GM23338 (cell line): ENCODE measurements around the gene CCDC149.

Experiments
- CREB1 ChIP-seq: fragments of 250-450 bp; sonication (Bioruptor Pico); IDR thresholded peaks from 2 replicates; pipeline ENCODE4 v1.5.0; 2020; ENCODE audit warnings: low read depth, mild to moderate bottlenecking, moderate library complexity
- EZH2 ChIP-seq: fragments of 200-600 bp; sonication (generic); IDR thresholded peaks from one replicate; pipeline ENCODE4 v1.8.0; 2017; ENCODE audit warnings: antibody characterized with exemption, mild to moderate bottlenecking, low read depth; ENCODE audit not compliant: unreplicated experiment
- EZH2phosphoT487 ChIP-seq: fragments of 200-600 bp; sonication (generic); IDR thresholded peaks from one replicate; pipeline ENCODE4 v1.8.1; 2018; ENCODE audit warnings: antibody characterized with exemption; ENCODE audit not compliant: unreplicated experiment
- JUNB ChIP-seq: IDR thresholded peaks from one replicate; pipeline ENCODE4 v1.6.1; 2016; ENCODE audit warnings: antibody characterized with exemption; ENCODE audit not compliant: unreplicated experiment
- NANOG ChIP-seq: IDR thresholded peaks from 2 replicates; pipeline ENCODE4 v1.6.1; 2016; ENCODE audit warnings: antibody characterized with exemption, borderline replicate concordance
- POLR2AphosphoS5 ChIP-seq: IDR thresholded peaks from 2 replicates; pipeline ENCODE4 v1.6.1; 2016; ENCODE audit warnings: antibody characterized with exemption, low read depth
- STAT1 ChIP-seq: IDR thresholded peaks from one replicate; pipeline ENCODE4 v1.6.1; 2016; ENCODE audit warnings: antibody characterized with exemption; ENCODE audit not compliant: unreplicated experiment
- ZNF114 ChIP-seq: fragments of 250-450 bp; sonication (Bioruptor Pico); IDR thresholded peaks from 2 replicates; pipeline ENCODE4 v1.5.0; 2020; ENCODE audit warnings: mild to moderate bottlenecking, moderate library complexity
- ZNF331 ChIP-seq: fragments of 250-450 bp; sonication (Bioruptor Pico); IDR thresholded peaks from 2 replicates; pipeline ENCODE4 v1.5.0; 2020; ENCODE audit warnings: low read depth, mild to moderate bottlenecking, moderate library complexity
- TF ChIP-seq, protein P1 (sequence below): IDR thresholded peaks from one replicate; pipeline ENCODE4 v1.6.1; 2018; ENCODE audit warnings: antibody characterized with exemption; ENCODE audit not compliant: unreplicated experiment
- TF ChIP-seq, protein P2 (sequence below), 2 experiments: fragments of 200-600 bp in 1 of 2; sonication (generic) in 1 of 2; conservative IDR thresholded peaks; 2 replicates each; pipeline versions ENCODE4 v1.5.1 to v1.6.1; 2016 to 2017; ENCODE audit warnings: antibody characterized with exemption in 2 of 2, low read depth in 2 of 2, mild to moderate bottlenecking in 2 of 2, moderate library complexity in 1 of 2
- TF ChIP-seq, protein P3 (sequence below): IDR thresholded peaks from 2 replicates; pipeline ENCODE4 v1.6.1; 2016; ENCODE audit warnings: antibody characterized with exemption
- TF ChIP-seq, protein P4 (sequence below): fragments of 250-450 bp; sonication (Bioruptor Pico); IDR thresholded peaks from 2 replicates; pipeline ENCODE4 v1.5.0; 2020; ENCODE audit warnings: mild to moderate bottlenecking, moderate library complexity

DNA sequence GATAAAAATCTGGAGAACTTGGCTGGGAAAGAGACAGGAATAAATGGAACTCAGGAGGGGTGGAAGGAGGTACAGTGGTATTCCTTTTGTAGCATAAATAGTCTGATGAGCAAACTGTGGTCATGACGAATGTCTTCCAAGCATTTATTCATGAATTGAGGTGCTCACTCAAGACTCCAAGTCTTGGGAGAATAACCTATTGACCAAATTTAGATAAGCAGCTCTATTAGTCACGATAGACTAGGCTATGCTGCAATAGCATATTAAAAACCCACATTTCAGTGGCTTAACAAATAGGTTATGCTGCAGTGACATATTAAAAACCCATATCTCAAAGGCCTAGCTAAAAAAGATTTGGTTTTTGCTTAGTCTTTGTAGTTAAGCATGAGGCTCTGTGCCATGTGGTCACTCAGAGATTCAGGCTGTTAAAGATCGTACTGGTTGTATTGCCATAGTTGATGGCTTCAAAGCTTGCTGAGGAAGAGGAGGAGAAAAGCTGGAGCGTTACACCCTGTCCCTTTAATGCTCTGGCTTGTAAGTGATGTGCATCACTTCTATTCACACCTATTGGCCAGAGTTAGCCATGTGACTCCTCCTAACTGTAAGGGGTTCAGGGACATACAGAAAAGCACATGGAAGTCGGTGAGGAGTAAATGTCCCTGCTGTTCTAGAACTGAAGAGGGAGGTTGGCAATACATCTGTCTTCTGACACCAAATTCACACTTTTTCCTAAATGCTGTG lies 24.5 kb upstream of the CCDC149 start:
- TF ChIP-seq, protein P1, sequence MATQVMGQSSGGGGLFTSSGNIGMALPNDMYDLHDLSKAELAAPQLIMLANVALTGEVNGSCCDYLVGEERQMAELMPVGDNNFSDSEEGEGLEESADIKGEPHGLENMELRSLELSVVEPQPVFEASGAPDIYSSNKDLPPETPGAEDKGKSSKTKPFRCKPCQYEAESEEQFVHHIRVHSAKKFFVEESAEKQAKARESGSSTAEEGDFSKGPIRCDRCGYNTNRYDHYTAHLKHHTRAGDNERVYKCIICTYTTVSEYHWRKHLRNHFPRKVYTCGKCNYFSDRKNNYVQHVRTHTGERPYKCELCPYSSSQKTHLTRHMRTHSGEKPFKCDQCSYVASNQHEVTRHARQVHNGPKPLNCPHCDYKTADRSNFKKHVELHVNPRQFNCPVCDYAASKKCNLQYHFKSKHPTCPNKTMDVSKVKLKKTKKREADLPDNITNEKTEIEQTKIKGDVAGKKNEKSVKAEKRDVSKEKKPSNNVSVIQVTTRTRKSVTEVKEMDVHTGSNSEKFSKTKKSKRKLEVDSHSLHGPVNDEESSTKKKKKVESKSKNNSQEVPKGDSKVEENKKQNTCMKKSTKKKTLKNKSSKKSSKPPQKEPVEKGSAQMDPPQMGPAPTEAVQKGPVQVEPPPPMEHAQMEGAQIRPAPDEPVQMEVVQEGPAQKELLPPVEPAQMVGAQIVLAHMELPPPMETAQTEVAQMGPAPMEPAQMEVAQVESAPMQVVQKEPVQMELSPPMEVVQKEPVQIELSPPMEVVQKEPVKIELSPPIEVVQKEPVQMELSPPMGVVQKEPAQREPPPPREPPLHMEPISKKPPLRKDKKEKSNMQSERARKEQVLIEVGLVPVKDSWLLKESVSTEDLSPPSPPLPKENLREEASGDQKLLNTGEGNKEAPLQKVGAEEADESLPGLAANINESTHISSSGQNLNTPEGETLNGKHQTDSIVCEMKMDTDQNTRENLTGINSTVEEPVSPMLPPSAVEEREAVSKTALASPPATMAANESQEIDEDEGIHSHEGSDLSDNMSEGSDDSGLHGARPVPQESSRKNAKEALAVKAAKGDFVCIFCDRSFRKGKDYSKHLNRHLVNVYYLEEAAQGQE, result no peak
- TF ChIP-seq EZH2 (no peak), CREB1 (CRISPR knock-in tag) (no peak), EZH2phosphoT487 (no peak), POLR2AphosphoS5 (no peak), JUNB (no peak), NANOG (no peak), ZNF331 (no peak), STAT1 (no peak), ZNF114 (CRISPR knock-in tag) (no peak)
- TF ChIP-seq, protein P2, sequence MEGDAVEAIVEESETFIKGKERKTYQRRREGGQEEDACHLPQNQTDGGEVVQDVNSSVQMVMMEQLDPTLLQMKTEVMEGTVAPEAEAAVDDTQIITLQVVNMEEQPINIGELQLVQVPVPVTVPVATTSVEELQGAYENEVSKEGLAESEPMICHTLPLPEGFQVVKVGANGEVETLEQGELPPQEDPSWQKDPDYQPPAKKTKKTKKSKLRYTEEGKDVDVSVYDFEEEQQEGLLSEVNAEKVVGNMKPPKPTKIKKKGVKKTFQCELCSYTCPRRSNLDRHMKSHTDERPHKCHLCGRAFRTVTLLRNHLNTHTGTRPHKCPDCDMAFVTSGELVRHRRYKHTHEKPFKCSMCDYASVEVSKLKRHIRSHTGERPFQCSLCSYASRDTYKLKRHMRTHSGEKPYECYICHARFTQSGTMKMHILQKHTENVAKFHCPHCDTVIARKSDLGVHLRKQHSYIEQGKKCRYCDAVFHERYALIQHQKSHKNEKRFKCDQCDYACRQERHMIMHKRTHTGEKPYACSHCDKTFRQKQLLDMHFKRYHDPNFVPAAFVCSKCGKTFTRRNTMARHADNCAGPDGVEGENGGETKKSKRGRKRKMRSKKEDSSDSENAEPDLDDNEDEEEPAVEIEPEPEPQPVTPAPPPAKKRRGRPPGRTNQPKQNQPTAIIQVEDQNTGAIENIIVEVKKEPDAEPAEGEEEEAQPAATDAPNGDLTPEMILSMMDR (conservative IDR thresholded peaks at IDR 0.05; ENCODE audit: low read depth in 2 of 2), result no peak
- TF ChIP-seq, protein P3, sequence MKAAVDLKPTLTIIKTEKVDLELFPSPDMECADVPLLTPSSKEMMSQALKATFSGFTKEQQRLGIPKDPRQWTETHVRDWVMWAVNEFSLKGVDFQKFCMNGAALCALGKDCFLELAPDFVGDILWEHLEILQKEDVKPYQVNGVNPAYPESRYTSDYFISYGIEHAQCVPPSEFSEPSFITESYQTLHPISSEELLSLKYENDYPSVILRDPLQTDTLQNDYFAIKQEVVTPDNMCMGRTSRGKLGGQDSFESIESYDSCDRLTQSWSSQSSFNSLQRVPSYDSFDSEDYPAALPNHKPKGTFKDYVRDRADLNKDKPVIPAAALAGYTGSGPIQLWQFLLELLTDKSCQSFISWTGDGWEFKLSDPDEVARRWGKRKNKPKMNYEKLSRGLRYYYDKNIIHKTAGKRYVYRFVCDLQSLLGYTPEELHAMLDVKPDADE, result no peak
- TF ChIP-seq, protein P4, sequence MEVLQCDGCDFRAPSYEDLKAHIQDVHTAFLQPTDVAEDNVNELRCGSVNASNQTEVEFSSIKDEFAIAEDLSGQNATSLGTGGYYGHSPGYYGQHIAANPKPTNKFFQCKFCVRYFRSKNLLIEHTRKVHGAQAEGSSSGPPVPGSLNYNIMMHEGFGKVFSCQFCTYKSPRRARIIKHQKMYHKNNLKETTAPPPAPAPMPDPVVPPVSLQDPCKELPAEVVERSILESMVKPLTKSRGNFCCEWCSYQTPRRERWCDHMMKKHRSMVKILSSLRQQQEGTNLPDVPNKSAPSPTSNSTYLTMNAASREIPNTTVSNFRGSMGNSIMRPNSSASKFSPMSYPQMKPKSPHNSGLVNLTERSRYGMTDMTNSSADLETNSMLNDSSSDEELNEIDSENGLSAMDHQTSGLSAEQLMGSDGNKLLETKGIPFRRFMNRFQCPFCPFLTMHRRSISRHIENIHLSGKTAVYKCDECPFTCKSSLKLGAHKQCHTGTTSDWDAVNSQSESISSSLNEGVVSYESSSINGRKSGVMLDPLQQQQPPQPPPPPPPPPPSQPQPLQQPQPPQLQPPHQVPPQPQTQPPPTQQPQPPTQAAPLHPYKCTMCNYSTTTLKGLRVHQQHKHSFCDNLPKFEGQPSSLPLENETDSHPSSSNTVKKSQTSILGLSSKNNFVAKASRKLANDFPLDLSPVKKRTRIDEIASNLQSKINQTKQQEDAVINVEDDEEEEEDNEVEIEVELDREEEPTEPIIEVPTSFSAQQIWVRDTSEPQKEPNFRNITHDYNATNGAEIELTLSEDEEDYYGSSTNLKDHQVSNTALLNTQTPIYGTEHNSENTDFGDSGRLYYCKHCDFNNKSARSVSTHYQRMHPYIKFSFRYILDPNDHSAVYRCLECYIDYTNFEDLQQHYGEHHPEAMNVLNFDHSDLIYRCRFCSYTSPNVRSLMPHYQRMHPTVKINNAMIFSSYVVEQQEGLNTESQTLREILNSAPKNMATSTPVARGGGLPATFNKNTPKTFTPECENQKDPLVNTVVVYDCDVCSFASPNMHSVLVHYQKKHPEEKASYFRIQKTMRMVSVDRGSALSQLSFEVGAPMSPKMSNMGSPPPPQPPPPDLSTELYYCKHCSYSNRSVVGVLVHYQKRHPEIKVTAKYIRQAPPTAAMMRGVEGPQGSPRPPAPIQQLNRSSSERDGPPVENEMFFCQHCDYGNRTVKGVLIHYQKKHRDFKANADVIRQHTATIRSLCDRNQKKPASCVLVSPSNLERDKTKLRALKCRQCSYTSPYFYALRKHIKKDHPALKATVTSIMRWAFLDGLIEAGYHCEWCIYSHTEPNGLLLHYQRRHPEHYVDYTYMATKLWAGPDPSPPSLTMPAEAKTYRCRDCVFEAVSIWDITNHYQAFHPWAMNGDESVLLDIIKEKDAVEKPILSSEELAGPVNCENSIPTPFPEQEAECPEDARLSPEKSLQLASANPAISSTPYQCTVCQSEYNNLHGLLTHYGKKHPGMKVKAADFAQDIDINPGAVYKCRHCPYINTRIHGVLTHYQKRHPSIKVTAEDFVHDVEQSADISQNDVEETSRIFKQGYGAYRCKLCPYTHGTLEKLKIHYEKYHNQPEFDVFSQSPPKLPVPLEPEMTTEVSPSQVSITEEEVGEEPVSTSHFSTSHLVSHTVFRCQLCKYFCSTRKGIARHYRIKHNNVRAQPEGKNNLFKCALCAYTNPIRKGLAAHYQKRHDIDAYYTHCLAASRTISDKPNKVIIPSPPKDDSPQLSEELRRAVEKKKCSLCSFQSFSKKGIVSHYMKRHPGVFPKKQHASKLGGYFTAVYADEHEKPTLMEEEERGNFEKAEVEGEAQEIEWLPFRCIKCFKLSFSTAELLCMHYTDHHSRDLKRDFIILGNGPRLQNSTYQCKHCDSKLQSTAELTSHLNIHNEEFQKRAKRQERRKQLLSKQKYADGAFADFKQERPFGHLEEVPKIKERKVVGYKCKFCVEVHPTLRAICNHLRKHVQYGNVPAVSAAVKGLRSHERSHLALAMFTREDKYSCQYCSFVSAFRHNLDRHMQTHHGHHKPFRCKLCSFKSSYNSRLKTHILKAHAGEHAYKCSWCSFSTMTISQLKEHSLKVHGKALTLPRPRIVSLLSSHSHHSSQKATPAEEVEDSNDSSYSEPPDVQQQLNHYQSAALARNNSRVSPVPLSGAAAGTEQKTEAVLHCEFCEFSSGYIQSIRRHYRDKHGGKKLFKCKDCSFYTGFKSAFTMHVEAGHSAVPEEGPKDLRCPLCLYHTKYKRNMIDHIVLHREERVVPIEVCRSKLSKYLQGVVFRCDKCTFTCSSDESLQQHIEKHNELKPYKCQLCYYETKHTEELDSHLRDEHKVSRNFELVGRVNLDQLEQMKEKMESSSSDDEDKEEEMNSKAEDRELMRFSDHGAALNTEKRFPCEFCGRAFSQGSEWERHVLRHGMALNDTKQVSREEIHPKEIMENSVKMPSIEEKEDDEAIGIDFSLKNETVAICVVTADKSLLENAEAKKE (CRISPR knock-in tag), result no peak
